NT2/D1 (cell line): ENCODE measurements around the gene ZYG11B.

Experiments
- DNase-seq: peaks from one replicate; pipeline ENCODE4 v3.0.0-alpha.2; 2011; ENCODE audit warnings: low read depth, low spot score
- H3K27me3 ChIP-seq: 2 replicates; pipeline ENCODE4 v1.6.0; 2011; ENCODE audit warnings: mild to moderate bottlenecking; ENCODE audit not compliant: insufficient read length, insufficient read depth
- H3K36me3 ChIP-seq: 2 replicates; pipeline ENCODE4 v1.6.1; 2011; ENCODE audit warnings: mild to moderate bottlenecking, low read length, mixed read lengths; ENCODE audit not compliant: insufficient read depth, insufficient read length
- H3K4me1 ChIP-seq: 2 replicates; pipeline ENCODE4 v1.5.1; 2011; ENCODE audit not compliant: insufficient read depth, insufficient read length
- H3K4me3 ChIP-seq: 2 replicates; pipeline ENCODE4 v1.5.1; 2011; ENCODE audit warnings: low read depth; ENCODE audit not compliant: insufficient read length
- H3K9ac ChIP-seq: 2 replicates; pipeline ENCODE4 v1.6.0; 2011; ENCODE audit warnings: low read depth; ENCODE audit not compliant: insufficient read length
- H3K9me3 ChIP-seq: 2 replicates; pipeline ENCODE4 v1.5.1; 2011; ENCODE audit warnings: mild to moderate bottlenecking, low read length; ENCODE audit not compliant: insufficient read depth
- SUZ12 ChIP-seq: IDR thresholded peaks from 2 replicates; pipeline ENCODE4 v1.6.1; 2011; ENCODE audit not compliant: insufficient read length, insufficient read depth; ENCODE audit errors: extremely low read depth
- YY1 ChIP-seq: IDR thresholded peaks from 2 replicates; pipeline ENCODE4 v1.6.1; 2011; ENCODE audit not compliant: insufficient read length, insufficient read depth
- ZNF274 ChIP-seq: IDR thresholded peaks from 2 replicates; pipeline ENCODE4 v1.6.1; 2011; ENCODE audit warnings: mild to moderate bottlenecking, low read depth, low read length

ZYG11B gene

DNA sequence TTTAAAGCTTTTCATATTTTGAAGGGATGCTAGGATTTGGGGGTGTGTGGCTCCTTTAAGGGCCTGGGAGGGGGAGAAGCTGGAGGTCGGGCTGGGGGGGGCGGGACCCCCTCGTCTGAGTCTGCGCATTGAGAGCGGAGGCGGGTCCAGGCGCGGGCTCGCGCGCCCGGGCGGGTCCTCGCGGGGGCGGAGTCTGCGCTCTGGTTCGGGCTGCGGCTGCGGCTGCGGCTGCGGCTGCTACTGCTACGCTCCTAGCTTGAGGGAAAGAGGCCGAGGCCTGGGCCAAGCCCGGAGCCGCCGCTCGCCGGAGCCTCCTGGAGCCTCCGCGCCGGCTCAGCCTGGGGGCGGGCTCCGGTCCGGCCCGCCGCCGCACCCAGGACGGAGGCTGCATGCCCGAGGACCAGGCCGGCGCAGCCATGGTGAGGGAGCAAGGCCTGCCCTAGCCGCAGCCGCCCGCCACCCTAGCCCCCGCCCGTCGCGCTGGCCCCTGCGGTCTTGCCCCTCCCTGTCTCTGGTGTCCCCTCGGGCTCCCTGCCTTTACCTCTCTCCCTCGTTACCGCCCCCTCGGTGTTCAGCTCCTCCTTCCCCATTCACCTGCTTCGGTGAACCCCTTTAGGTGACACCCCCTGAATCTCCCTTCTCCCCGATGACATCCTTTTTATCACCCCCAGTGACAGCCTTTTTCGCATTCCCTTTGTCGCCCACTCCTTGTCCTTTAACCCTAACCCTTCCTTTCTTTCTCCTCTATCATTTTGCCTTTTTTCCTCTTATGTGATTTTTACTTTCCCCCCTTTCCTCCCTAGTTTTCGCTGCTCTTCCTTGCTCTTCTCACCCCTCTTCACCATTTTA lies at the start of gene ZYG11B:
TSS of gene ZYG11B (plus strand) at position 189 of the 849 bp plus-strand sequence. CDS start at position 390, 201 bp downstream.
- peak; percentile 80 for DNase-seq
- H3K9me3 ChIP-seq, result no peaks in the 10 kb centered on the region
- H3K9ac ChIP-seq, result peak within 1 kb of the TSS; percentile 93
- no peaks in the 10 kb centered on the region for H3K27me3 ChIP-seq
- H3K4me3 ChIP-seq, result peak within 1 kb of the TSS; percentile 91
- H3K36me3 ChIP-seq, result peaks cover 10% of the 10 kb centered on the region
- TF ChIP-seq ZNF274 (no peak), SUZ12 (no peak), YY1 (no peak)
- H3K4me1 ChIP-seq, result no peaks in the 10 kb centered on the region

GRCh38 chr1:52677076-52677806 lies 49.0 kb upstream of the ZYG11B start:
- Histone ChIP-seq H3K9ac (no peak overlapping the region), H3K27me3 (no peaks in the 10 kb centered on the region), H3K4me3 (no peak overlapping the region), H3K4me1 (peaks cover 12% of the 10 kb centered on the region), H3K36me3 (no peaks in the 10 kb centered on the region), H3K9me3 (no peaks in the 10 kb centered on the region)
- no peak for DNase-seq
- no peak for TF ChIP-seq YY1
- TF ChIP-seq SUZ12, result no peak
- TF ChIP-seq ZNF274, result no peak

DNA sequence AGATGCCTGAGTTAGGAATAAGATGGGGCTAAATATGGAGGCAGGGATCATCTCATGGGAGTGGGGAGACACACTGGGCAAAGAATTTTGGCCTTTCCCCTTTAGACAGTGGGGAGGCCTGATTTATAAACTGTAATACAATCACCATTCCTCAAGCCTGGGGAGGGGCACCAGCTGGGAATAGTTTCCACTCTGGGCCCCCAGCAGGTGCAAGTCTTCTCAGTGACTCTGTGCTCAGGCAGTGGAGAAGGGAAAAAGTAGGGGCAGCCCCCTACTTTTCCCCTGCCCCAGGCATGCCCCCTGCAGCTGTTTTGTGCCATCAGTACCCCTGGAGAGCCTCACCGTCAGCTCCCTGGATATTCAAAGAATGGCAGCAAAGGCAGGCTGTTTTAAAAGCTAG lies 47.2 kb upstream of the ZYG11B start:
- no peaks in the 10 kb centered on the region for H3K27me3 ChIP-seq
- no peaks in the 10 kb centered on the region for H3K9me3 ChIP-seq
- TF ChIP-seq SUZ12 (no peak), YY1 (no peak), ZNF274 (no peak)
- no peak overlapping the region for H3K4me3 ChIP-seq
- DNase-seq, result no peak
- H3K9ac ChIP-seq, result no peak overlapping the region
- H3K4me1 ChIP-seq, result peaks cover 12% of the 10 kb centered on the region
- no peaks in the 10 kb centered on the region for H3K36me3 ChIP-seq

DNA sequence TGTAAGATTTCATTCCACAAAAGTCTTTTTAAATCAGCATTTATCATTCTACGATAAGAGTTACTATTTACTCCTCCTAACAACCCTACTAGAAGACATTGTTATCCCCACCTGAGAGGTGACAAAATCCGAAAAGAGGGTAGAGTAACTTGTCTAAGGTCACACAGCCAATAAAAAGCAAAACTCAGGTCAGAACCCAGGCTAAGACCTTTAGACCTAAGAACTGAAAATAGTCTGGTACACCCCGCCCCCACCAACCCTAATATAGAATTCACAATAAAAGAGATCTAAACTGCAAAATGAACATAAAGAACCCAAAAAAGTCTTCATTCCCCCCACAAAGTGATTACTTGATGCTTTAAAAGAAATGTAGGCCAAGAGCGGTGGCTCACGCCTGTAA lies 46.8 kb upstream of the ZYG11B start:
- Histone ChIP-seq H3K4me1 (peaks cover 11% of the 10 kb centered on the region), H3K27me3 (no peaks in the 10 kb centered on the region), H3K4me3 (no peak overlapping the region), H3K9ac (no peak overlapping the region), H3K36me3 (peaks cover 3% of the 10 kb centered on the region), H3K9me3 (no peaks in the 10 kb centered on the region)
- TF ChIP-seq YY1 (no peak), ZNF274 (no peak), SUZ12 (no peak)
- DNase-seq, result no peak

DNA sequence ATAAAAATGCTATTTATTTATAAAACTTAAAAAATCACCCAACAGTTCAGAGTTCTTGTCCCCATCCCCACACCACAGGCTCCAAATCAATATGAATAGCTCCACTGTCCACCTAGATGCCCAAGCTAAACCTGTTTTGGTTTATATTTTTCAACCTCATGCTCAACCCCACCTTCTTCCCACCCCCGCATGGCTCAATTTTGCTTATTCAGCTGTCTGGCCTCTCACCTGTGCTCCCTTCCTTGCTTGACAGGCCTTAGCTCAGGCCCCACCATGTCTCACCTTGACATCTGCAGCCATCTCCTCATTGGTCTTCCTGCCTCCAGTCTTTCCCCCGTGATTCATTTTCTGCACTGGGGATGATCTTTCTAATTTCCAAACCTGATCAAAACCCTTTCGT lies 45.9 kb upstream of the ZYG11B start:
- DNase-seq, result no peak
- no peak overlapping the region for H3K9ac ChIP-seq
- H3K27me3 ChIP-seq, result no peaks in the 10 kb centered on the region
- no peaks in the 10 kb centered on the region for H3K9me3 ChIP-seq
- H3K4me3 ChIP-seq, result no peak overlapping the region
- H3K4me1 ChIP-seq, result peaks cover 8% of the 10 kb centered on the region
- H3K36me3 ChIP-seq, result peaks cover 12% of the 10 kb centered on the region
- no peak for TF ChIP-seq YY1
- TF ChIP-seq SUZ12, result no peak

GRCh38 chr1:52681136-52681535 lies 45.1 kb upstream of the ZYG11B start:
- Histone ChIP-seq H3K4me3 (no peak overlapping the region), H3K9ac (no peak overlapping the region), H3K27me3 (no peaks in the 10 kb centered on the region), H3K9me3 (no peaks in the 10 kb centered on the region), H3K4me1 (peaks cover 8% of the 10 kb centered on the region), H3K36me3 (peaks cover 17% of the 10 kb centered on the region)
- no peak for DNase-seq
- TF ChIP-seq YY1 (no peak), ZNF274 (no peak)

GRCh38 chr1:52683367-52683940 lies 42.8 kb upstream of the ZYG11B start:
- no peak overlapping the region for H3K4me3 ChIP-seq
- peaks cover 37% of the 10 kb centered on the region for H3K36me3 ChIP-seq
- H3K4me1 ChIP-seq, result peaks cover 6% of the 10 kb centered on the region
- DNase-seq, result no peak
- TF ChIP-seq SUZ12 (no peak), YY1 (no peak), ZNF274 (no peak)
- no peak overlapping the region for H3K9ac ChIP-seq
- no peaks in the 10 kb centered on the region for H3K27me3 ChIP-seq
- no peaks in the 10 kb centered on the region for H3K9me3 ChIP-seq
